Peyer's patch (tissue), 4 donors: Measurements from ENCODE around the gene ZBTB16. TPM values are rescaled to one million over a fixed set of nuclear protein-coding genes. Genes with fewer than 3 reads are reported as not detected.
A peak's percentile ranks its signal among the peaks of the same experiment; 100 is the strongest.

Experiments
- DNase-seq, 3 donors: peaks; one replicate each; pipeline ENCODE4 v3.0.0-alpha.2; 2017 to 2019
- H3K27ac ChIP-seq, 4 donors: fragments of 200-600 bp; sonication (generic); one replicate each; pipeline ENCODE4 v1.5.1; 2016 to 2019
- H3K27me3 ChIP-seq, 2 donors: fragments of 200-600 bp; sonication (generic); one replicate each; pipeline ENCODE4 v1.5.1; 2019
- H3K36me3 ChIP-seq, 3 donors: fragments of 200-600 bp; sonication (generic); one replicate each; pipeline ENCODE4 v1.5.1; 2016 to 2019
- H3K4me1 ChIP-seq, 4 donors: fragments of 200-600 bp; sonication (generic); one replicate each; pipeline ENCODE4 v1.5.1; 2016 to 2019
- H3K4me3 ChIP-seq, 4 donors: fragments of 200-600 bp; sonication (generic); 1 replicate in 3 of 4; 2 replicates in 1 of 4; pipeline ENCODE4 v1.5.1; 2016 to 2019; ENCODE audit warnings: mild to moderate bottlenecking in 1 of 4
- H3K9me3 ChIP-seq, 4 donors: fragments of 200-600 bp; sonication (generic); one replicate each; pipeline ENCODE4 v1.5.1; 2016 to 2019; ENCODE audit warnings: mild to moderate bottlenecking in 1 of 4
- CTCF ChIP-seq, 6 experiments: fragments of 450-650 bp in 4 of 6; fragments of 200-600 bp in 2 of 6; sonication (generic) in 1 of 6; IDR thresholded peaks; one replicate each; pipeline ENCODE4 v1.5.1; 2017 to 2019; ENCODE audit warnings: antibody characterized with exemption in 6 of 6, mild to moderate bottlenecking in 3 of 6, moderate library complexity in 1 of 6
- POLR2A ChIP-seq, 2 donors: fragments of 450-650 bp; IDR thresholded peaks; one replicate each; pipeline ENCODE4 v1.5.1; 2017; ENCODE audit warnings: antibody characterized with exemption in 2 of 2, mild to moderate bottlenecking in 2 of 2, moderate library complexity in 2 of 2
- total RNA-seq, 4 donors: library from RNA; depleted of rRNA; stranded (reverse); fragments of >200 nt; gene quantifications; one replicate each; pipeline ENCODE4 v1.1.0, GENCODE V29; 2016

Gene ZBTB16
- total RNA-seq, 4 donors from 2014 or later, result 84.8 to 257 (median 155) TPM

GRCh38 chr11:114130629-114131277 lies 71.2 kb downstream of the ZBTB16 start:
- peaks cover 0 to 35% (median 0%) of the 10 kb centered on the region in 4 donors for H3K4me1 ChIP-seq
- H3K27ac ChIP-seq, result no peak overlapping the region

GRCh38 chr11:114131461-114131864 lies 72.0 kb downstream of the ZBTB16 start:
- no peaks in the 10 kb centered on the region for H3K27me3 ChIP-seq
- no peak for DNase-seq
- TF ChIP-seq CTCF (IDR thresholded peaks at IDR 0.05) (no peak), POLR2A (IDR thresholded peaks at IDR 0.05) (no peak)
- H3K4me3 ChIP-seq, result no peak overlapping the region
- peaks cover 0 to 11% (median 0%) of the 10 kb centered on the region in 3 donors for H3K36me3 ChIP-seq
- peak overlapping the region in 2 of 4 donors; percentile 3 to 15 for H3K27ac ChIP-seq
- peaks cover 0 to 40% (median 3%) of the 10 kb centered on the region in 4 donors for H3K4me1 ChIP-seq
- no peaks in the 10 kb centered on the region for H3K9me3 ChIP-seq

More at GRCh38 chr11:114130629-114131277, 71.2 kb downstream of the ZBTB16 start:
- no peak for TF ChIP-seq POLR2A (IDR thresholded peaks at IDR 0.05)
- TF ChIP-seq CTCF (IDR thresholded peaks at IDR 0.05), result no peak
- H3K27me3 ChIP-seq, result no peaks in the 10 kb centered on the region
- no peak for DNase-seq
- H3K4me3 ChIP-seq, result no peak overlapping the region
- no peaks in the 10 kb centered on the region for H3K9me3 ChIP-seq
- H3K36me3 ChIP-seq, result peaks cover 0 to 18% (median 0%) of the 10 kb centered on the region in 3 donors

GRCh38 chr11:114132417-114132816 lies 72.9 kb downstream of the ZBTB16 start:
- no peak for TF ChIP-seq POLR2A (IDR thresholded peaks at IDR 0.05)
- TF ChIP-seq CTCF (IDR thresholded peaks at IDR 0.05), result no peak
- Histone ChIP-seq H3K4me1 (peaks cover 0 to 50% (median 5%) of the 10 kb centered on the region in 4 donors), H3K27ac (peak overlapping the region in 1 of 4 donors; percentile 21), H3K9me3 (no peaks in the 10 kb centered on the region), H3K36me3 (peaks cover 0 to 1% (median 0%) of the 10 kb centered on the region in 3 donors), H3K27me3 (no peaks in the 10 kb centered on the region), H3K4me3 (no peak overlapping the region)
- DNase-seq, result peak in 1 of 3 donors; percentile 5

- Histone ChIP-seq H3K36me3 (no peaks in the 10 kb centered on the region), H3K4me3 (no peak overlapping the region), H3K9me3 (no peaks in the 10 kb centered on the region), H3K4me1 (peaks cover 0 to 48% (median 5%) of the 10 kb centered on the region in 4 donors), H3K27ac (peak overlapping the region in 1 of 4 donors; percentile 24), H3K27me3 (no peaks in the 10 kb centered on the region)
- TF ChIP-seq CTCF (IDR thresholded peaks at IDR 0.05), result no peak
- no peak for TF ChIP-seq POLR2A (IDR thresholded peaks at IDR 0.05)
- peak in 1 of 3 donors; percentile 49 for DNase-seq
Observed at GRCh38 chr11:114132944-114133394, 73.5 kb downstream of the ZBTB16 start.

- Histone ChIP-seq H3K27ac (peak overlapping the region in 2 of 4 donors; percentile 6 to 24), H3K36me3 (no peaks in the 10 kb centered on the region), H3K27me3 (no peaks in the 10 kb centered on the region), H3K9me3 (no peaks in the 10 kb centered on the region), H3K4me1 (peaks cover 0 to 40% (median 5%) of the 10 kb centered on the region in 4 donors), H3K4me3 (no peak overlapping the region)
- peak in 1 of 3 donors; percentile 44 for DNase-seq
- no peak for TF ChIP-seq CTCF (IDR thresholded peaks at IDR 0.05)
- no peak for TF ChIP-seq POLR2A (IDR thresholded peaks at IDR 0.05)
Observed at GRCh38 chr11:114133548-114134329, 74.2 kb downstream of the ZBTB16 start.
